Testis (tissue), 2 donors: ENCODE measurements around the gene CLUH.

Experiments
- POLR2A ChIP-seq: fragments of 450-650 bp; IDR thresholded peaks from one replicate; pipeline ENCODE4 v1.6.1; 2017; ENCODE audit warnings: antibody characterized with exemption, mild to moderate bottlenecking, moderate library complexity
- TF ChIP-seq, protein P1 (sequence below), 3 experiments: fragments of 450-650 bp in 2 of 3; fragments of 200-600 bp in 1 of 3; sonication (generic) in 1 of 3; IDR thresholded peaks; one replicate each; pipeline ENCODE4 v1.5.1; 2016 to 2019; ENCODE audit warnings: antibody characterized with exemption in 3 of 3, mild to moderate bottlenecking in 2 of 3, moderate library complexity in 1 of 3

DNA sequence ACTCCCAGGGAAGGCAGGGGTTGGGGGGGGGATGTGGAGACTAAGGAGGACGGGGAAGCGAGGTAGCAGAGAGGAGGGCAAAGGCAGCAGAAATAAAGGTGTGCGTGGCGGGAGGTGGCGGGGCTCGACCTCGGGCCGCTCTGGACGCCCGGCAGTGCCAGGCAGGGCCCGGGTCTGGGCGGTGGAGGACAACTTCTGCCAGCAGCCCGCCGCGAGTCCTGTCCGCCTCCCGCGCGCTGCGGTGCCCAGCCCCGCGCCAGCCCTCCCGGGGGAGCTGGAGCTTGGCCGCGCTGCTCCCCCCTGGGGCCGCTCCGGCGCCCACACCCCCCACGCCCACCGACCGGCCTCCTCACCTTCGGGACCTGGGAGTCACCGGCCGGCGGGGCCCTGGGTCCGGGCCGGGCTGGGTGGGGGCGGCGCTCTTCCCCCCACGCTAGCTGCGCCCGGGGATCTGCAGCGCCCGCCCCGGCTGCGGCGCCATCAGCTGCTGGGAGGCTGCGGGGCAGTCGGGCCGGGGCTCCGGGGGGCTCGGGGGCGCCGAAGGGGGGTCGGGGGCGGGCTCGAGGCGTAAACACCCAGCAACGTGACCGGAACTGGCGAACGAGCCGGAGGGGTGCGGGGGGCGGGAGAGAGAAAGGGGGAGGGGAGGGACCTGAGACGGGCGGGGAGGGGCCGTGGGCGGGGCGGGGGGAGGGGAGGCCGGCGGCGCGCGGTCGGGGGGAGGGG is 37.7 kb upstream of the CLUH start, which contains the start of gene CCDC92B:
- TF ChIP-seq, protein P1, sequence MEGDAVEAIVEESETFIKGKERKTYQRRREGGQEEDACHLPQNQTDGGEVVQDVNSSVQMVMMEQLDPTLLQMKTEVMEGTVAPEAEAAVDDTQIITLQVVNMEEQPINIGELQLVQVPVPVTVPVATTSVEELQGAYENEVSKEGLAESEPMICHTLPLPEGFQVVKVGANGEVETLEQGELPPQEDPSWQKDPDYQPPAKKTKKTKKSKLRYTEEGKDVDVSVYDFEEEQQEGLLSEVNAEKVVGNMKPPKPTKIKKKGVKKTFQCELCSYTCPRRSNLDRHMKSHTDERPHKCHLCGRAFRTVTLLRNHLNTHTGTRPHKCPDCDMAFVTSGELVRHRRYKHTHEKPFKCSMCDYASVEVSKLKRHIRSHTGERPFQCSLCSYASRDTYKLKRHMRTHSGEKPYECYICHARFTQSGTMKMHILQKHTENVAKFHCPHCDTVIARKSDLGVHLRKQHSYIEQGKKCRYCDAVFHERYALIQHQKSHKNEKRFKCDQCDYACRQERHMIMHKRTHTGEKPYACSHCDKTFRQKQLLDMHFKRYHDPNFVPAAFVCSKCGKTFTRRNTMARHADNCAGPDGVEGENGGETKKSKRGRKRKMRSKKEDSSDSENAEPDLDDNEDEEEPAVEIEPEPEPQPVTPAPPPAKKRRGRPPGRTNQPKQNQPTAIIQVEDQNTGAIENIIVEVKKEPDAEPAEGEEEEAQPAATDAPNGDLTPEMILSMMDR (IDR thresholded peaks at IDR 0.05), result no peak
- TF ChIP-seq POLR2A, result no peak
